HCT116 (cell line): ENCODE measurements around the gene MRPS27.

ENCODE experiments used
- CTCF ChIP-seq, 3 experiments: fragments of 200-600 bp in 1 of 3; sonication (generic) in 1 of 3; IDR thresholded peaks in 2 of 3; conservative IDR thresholded peaks in 1 of 3; 2 replicates each; pipeline ENCODE4 v1.5.1; 2012 to 2017; ENCODE audit warnings: low read depth in 2 of 3, low read length in 2 of 3, antibody characterized with exemption in 1 of 3, borderline replicate concordance in 1 of 3, control low read depth in 1 of 3, mild to moderate bottlenecking in 1 of 3, mixed read lengths in 1 of 3, mixed run types in 1 of 3, moderate library complexity in 1 of 3; ENCODE audit not compliant: insufficient read depth in 1 of 3
- SIN3A ChIP-seq: IDR thresholded peaks from 2 replicates; pipeline ENCODE4 v1.6.1; 2012; ENCODE audit warnings: low read depth
- TF ChIP-seq, protein P1 (sequence below): IDR thresholded peaks from 2 replicates; pipeline ENCODE4 v1.6.1; 2012

DNA sequence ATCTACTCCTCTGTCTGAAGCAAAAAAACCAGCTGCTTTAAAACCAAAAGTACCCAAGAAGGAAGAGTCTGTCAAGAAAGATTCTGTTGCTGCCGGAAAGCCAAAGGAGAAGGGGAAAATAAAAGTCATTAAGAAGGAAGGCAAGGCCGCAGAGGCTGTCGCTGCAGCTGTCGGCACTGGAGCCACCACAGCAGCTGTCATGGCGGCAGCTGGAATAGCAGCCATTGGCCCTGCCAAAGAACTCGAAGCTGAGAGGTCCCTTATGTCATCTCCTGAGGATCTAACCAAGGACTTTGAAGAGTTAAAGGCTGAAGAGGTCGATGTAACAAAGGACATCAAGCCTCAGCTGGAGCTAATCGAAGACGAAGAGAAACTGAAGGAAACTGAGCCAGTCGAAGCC is 124.5 kb downstream of the MRPS27 start:
- TF ChIP-seq CTCF (IDR thresholded peaks at IDR 0.05 in 2 of 3, conservative IDR thresholded peaks at IDR 0.05 in 1 of 3; ENCODE audit: borderline replicate concordance in 1 of 3, insufficient read depth in 1 of 3, low read depth in 2 of 3, low read length in 2 of 3) (no peak), SIN3A (no peak)
- TF ChIP-seq, protein P1, sequence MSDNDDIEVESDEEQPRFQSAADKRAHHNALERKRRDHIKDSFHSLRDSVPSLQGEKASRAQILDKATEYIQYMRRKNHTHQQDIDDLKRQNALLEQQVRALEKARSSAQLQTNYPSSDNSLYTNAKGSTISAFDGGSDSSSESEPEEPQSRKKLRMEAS = no peak
